SK-N-SH (cell line): Measurements from ENCODE around the gene STRADB.
"Not testable (repeated sequence)": the region's sequence is repeated elsewhere in the genome, so short reads cannot be mapped to it uniquely, and the experiment has no call there.

Source experiments
- CTCF ChIP-seq: fragments of 200-600 bp; sonication (generic); IDR thresholded peaks from 2 replicates; pipeline ENCODE4 v1.6.1; 2017; ENCODE audit warnings: antibody characterized with exemption, mild to moderate bottlenecking, moderate library complexity
- FOSL2 ChIP-seq: IDR thresholded peaks from 2 replicates; pipeline ENCODE4 v1.4.0; 2012; ENCODE audit warnings: low read depth, mild to moderate bottlenecking, moderate library complexity, borderline replicate concordance
- GABPA ChIP-seq: IDR thresholded peaks from 2 replicates; pipeline ENCODE4 v1.4.0; 2012; ENCODE audit warnings: low read depth, mild to moderate bottlenecking
- GATA2 ChIP-seq: sonication (generic); formaldehyde crosslinking; IDR thresholded peaks from 2 replicates; pipeline ENCODE4 v1.5.0; 2020; ENCODE audit warnings: mild to moderate bottlenecking, missing genetic modification reagents
- MAX ChIP-seq: IDR thresholded peaks from 2 replicates; pipeline ENCODE4 v1.4.0; 2012; ENCODE audit warnings: low read depth
- MEF2A ChIP-seq: IDR thresholded peaks from 2 replicates; pipeline ENCODE4 v1.4.0; 2012; ENCODE audit warnings: low read depth, borderline replicate concordance
- NRF1 ChIP-seq: IDR thresholded peaks from 2 replicates; pipeline ENCODE4 v1.6.1; 2012; ENCODE audit warnings: low read depth, mild to moderate bottlenecking, low read length
- POLR2AphosphoS5 ChIP-seq: IDR thresholded peaks from 2 replicates; pipeline ENCODE4 v1.6.1; 2012; ENCODE audit warnings: low read depth, low read length
- SMC3 ChIP-seq: IDR thresholded peaks from 2 replicates; pipeline ENCODE4 v1.6.1; 2012; ENCODE audit warnings: low read depth, low read length, improper control_type of control experiment
- TAF1 ChIP-seq: IDR thresholded peaks from 2 replicates; pipeline ENCODE4 v1.6.1; 2012; ENCODE audit warnings: low read depth, mild to moderate bottlenecking, low read length, moderate library complexity, borderline replicate concordance
- YY1 ChIP-seq: IDR thresholded peaks from 2 replicates; pipeline ENCODE4 v1.4.0; 2012; ENCODE audit warnings: low read depth, mild to moderate bottlenecking

- TF ChIP-seq CTCF, FOSL2, TAF1, SMC3, YY1, NRF1, GATA2, GABPA, MEF2A, MAX, POLR2AphosphoS5: not testable (repeated sequence)
Measured at GRCh38 chr2:201439336-201439922, 12.1 kb upstream of the STRADB start.
